GM10248 (cell line): ENCODE data around the gene SYCE1L.
"Not testable (repeated sequence)": the region's sequence is repeated elsewhere in the genome, so short reads cannot be mapped to it uniquely, and the experiment has no call there.

Experiments used
- CTCF ChIA-PET: fragments of 300-600 bp; sonication (Branson Sonifier 250); formaldehyde crosslinking; extraction: SDS; loops from one replicate; lab custom pipeline; 2021; ENCODE audit warnings: antibody characterized with exemption; lab: Yijun Ruan, JAX
- POLR2A ChIA-PET: fragments of 350-650 bp; sonication (Branson Sonifier 250); formaldehyde crosslinking; extraction: SDS; loops from one replicate; lab custom pipeline; 2020; ENCODE audit warnings: antibody characterized with exemption; lab: Yijun Ruan, JAX
- DNase-seq: peaks from one replicate; pipeline ENCODE4 v3.0.0; 2012; ENCODE audit errors: extremely low spot score
- CTCF ChIP-seq: IDR thresholded peaks from 2 replicates; pipeline ENCODE4 v1.5.1; 2012; ENCODE audit warnings: mild to moderate bottlenecking, low read depth; ENCODE audit errors: extremely low read depth, missing control alignments, control extremely low read depth

SYCE1L gene

GRCh38 chr16:77199211-77199610 is at the start of gene SYCE1L:
Gene SYCE1L, plus strand, starts transcription at chr16:77199408. Its CDS starts 44 bp downstream, at chr16:77199452.
- no peak for DNase-seq
- ChIA-PET CTCF (no interaction called here), POLR2A (no interaction called here)
- no peak for TF ChIP-seq CTCF

- POLR2A ChIA-PET, result no interaction called here
- DNase-seq, result no peak
- no peak for TF ChIP-seq CTCF
- CTCF ChIA-PET, result interaction anchor here (4.0 kb wide), 1 partner anchor 13 kb away, joined by 17 read pairs; no protein-coding TSS in a partner anchor
Observed at GRCh38 chr16:77157346-77158058, 41.7 kb upstream of the SYCE1L start.

GRCh38 chr16:77158293-77158692 is 40.9 kb upstream of the SYCE1L start:
- ChIA-PET POLR2A (no interaction called here), CTCF (no interaction called here)
- no peak for DNase-seq
- no peak for TF ChIP-seq CTCF

GRCh38 chr16:77165006-77165405 is 34.2 kb upstream of the SYCE1L start:
- DNase-seq, result no peak
- POLR2A ChIA-PET, result no interaction called here
- CTCF ChIA-PET, result no interaction called here
- TF ChIP-seq CTCF, result no peak

GRCh38 chr16:77165536-77166236 is 33.5 kb upstream of the SYCE1L start:
- CTCF ChIA-PET, result interaction anchor here (1.2 kb wide), 1 partner anchor 10 kb away, joined by 3 read pairs; no protein-coding TSS in a partner anchor
- DNase-seq, POLR2A ChIA-PET: not testable (repeated sequence)

GRCh38 chr16:77166726-77167125 is 32.5 kb upstream of the SYCE1L start:
- ChIA-PET POLR2A (no interaction called here), CTCF (interaction anchor here (1.2 kb wide), 1 partner anchor 9 kb away, joined by 3 read pairs; no protein-coding TSS in a partner anchor)
- no peak for TF ChIP-seq CTCF
- no peak for DNase-seq

- no peak for TF ChIP-seq CTCF
- DNase-seq, result no peak
- POLR2A ChIA-PET, result no interaction called here
- CTCF ChIA-PET, result interaction anchor here (0.7 to 4.8 kb wide), 11 partner anchors 10 to 1980 kb away, joined by 3 to 37 read pairs (median 11); partner anchors contain the start of gene MON1B
Observed at GRCh38 chr16:77168901-77169300, 30.3 kb upstream of the SYCE1L start.
